ENCODE measurements around the gene HEXIM2.
"Not testable (repeated sequence)": the region's sequence is repeated elsewhere in the genome, so short reads cannot be mapped to it uniquely, and the experiment has no call there.

Gene HEXIM2

GRCh38 chr17:45161288-45162024 is at the start of gene HEXIM2:
Gene HEXIM2, plus strand, starts transcription at chr17:45161875. Its CDS starts 919 bp downstream, at chr17:45162794.
- DNase-seq: peak; percentile 100

GRCh38 chr17:45112559-45113423 is 48.9 kb upstream of the HEXIM2 start:
- DNase-seq: no peak

GRCh38 chr17:45113424-45113754 is 48.3 kb upstream of the HEXIM2 start:
- DNase-seq: no peak

- no peak for DNase-seq
Measured at GRCh38 chr17:45114117-45114932, 47.4 kb upstream of the HEXIM2 start.

GRCh38 chr17:45115015-45115625 is 46.6 kb upstream of the HEXIM2 start:
- no peak for DNase-seq

- DNase-seq: peak; percentile 59
Measured at GRCh38 chr17:45115871-45116270, 45.8 kb upstream of the HEXIM2 start.

- no peak for DNase-seq
Measured at GRCh38 chr17:45116434-45117016, 45.1 kb upstream of the HEXIM2 start.

DNA sequence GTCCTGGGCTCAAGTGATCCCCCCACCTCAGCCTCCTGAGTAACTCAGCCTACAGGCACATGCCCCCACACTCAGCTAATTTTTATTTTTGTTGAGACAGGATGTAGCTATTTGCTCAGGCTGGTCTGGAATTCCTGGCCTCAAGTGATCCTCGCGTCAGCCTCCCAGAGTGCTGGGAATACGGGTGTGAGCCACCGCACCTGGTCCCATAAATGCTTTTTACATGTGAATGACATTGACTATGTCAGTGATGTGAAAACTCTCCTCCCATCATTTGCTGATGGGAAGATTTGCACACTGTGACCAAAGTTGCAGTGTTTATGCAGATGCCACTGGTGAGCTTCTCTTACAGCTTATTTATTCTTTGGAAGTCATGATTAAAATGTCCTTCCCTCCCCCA is 44.3 kb upstream of the HEXIM2 start:
- no peak for DNase-seq

- no peak for DNase-seq
Measured at GRCh38 chr17:45117848-45118646, 43.6 kb upstream of the HEXIM2 start.

DNA sequence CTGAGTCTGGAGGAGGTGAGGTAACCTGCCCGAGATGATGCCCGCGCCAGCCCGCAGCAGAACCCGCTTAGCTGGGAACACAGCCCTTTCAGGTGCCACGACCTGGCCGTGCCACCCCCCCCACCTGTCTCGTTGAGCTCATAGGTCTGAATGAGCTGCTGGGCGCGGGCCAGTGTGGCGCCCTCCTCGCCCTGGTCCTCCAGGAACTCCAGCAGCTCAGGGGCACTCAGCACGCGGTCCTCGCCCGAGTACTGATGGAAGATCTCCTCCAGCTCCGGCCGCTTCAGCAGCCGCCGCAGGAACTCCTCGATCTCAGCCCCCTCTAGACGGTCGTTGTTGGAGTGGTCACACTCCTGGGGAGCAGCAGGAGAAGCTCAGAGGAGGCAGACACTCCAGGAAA is 43.0 kb upstream of the HEXIM2 start:
- DNase-seq: no peak

- DNase-seq: no peak
Measured at GRCh38 chr17:45119964-45120363, 41.7 kb upstream of the HEXIM2 start.

DNA sequence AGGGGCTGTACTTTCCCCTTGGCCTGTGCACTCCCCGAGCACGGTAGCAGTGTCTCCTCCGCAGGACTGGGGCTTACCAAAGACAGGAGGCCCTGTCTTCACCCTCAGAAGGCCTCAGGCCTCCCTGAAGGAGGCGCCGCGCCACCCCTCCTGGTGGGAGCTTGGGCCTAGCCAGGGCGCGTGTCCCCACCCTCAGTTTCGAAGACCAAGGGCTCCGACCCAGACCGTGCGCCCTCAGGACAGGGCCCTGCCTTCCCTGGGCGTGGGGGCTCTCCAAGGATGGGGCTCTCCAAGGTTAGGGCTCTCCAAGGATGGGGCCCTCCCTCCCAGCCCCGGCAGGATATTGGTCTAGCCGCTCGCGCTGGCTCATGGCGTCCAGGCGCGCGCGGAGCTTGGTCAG is 41.1 kb upstream of the HEXIM2 start:
- DNase-seq: no peak

DNA sequence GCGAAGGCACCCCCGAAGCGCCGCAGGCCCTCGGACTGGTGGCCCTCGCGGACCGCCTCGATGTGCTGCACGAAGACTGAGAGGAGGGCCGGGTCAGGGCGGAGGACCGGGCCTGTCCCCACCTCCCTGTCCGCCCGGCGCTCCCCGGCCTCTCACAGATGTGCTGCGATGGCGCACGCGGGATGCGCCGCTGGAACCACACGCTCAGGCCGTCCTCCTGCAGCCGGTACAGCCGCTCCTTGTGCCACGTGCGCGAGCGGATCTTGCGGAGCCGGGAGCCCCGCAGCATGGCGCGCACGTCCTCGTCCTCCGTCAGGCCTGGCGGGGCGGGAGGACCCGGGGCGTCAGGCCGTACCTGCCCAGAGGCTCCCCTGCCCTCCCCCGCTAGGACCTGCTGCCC is 40.6 kb upstream of the HEXIM2 start:
- DNase-seq: no peak

- DNase-seq: no peak
Measured at GRCh38 chr17:45123076-45123770, 38.5 kb upstream of the HEXIM2 start.

DNA sequence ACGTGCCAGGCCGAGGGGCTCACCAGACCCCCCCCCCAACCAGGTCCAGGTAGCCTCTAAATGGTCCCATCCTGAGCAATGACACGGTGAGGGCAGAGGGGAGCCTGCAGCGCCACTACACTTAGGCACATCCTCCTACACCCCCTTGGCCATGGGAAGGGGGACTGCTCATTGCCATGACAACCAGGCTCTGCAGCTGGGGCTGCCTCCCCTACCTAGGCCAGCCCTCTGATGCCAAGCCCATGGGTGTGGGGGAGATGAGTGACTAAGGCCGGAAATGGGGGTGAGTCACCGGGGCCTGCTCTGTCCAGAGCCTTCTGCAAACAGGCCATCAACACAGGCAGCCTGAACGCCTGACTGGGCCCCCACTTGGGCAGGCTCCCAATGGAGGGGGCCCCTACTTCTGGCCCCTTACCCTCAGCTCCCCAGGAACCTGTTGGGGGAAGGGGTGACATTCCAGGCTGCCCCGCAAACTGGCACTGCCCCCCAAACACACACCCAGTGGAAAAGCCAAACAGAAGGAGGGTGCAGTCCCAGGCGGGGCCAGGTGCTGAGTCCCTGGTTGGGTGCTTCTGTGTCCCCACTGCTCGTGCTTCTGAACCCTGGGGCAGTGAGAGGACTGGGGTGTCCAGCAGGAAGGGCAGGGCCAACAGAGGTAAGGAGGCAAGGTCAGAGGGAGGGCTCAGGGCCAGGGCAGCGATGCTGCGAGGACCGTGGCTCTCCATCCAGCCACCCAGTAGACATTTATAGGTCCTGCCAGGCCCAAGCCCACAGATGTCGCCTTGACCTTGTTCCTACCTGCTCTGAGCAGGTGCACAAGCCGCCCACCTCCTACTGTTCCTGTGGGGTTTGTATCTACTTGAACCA is 37.5 kb upstream of the HEXIM2 start:
- peak; percentile 91 for DNase-seq

GRCh38 chr17:45124797-45125122 is 36.9 kb upstream of the HEXIM2 start:
- not testable (repeated sequence) for DNase-seq

DNA sequence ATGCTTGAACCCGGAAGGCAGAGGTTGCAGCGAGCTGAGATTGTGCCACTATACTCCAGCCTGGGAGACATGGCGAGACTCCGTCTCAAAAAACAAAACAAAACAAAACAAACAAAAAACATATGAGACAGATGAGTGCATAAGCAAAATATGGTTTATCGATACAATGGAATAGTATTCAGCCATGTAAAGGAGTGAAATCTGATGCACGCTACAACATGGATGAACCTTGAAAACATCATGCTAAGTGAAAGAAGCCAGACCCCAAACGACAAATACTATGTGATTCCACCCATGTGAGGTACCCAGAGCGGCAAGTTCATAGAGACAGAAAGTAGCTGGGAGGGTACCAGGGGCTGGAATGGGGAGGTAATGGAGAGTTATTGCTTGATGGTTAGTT is 36.2 kb upstream of the HEXIM2 start:
- DNase-seq: no peak

DNA sequence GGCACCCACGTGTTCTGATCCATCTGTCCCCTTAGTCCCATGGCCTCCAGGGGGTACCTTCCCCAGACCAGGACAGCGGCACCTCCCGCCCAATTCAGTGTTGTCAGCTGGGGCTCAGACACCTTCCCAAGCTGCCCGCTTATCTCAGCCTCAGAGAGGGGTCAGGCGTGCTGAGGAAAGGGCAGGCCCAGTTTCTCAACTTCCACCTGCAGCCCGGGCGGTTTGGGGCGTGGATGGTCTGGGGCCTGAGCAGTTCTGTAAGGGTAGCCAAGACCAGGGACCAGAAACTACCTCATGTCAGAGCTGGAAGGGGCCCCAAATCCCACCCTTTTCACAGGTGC is 34.5 kb upstream of the HEXIM2 start:
- no peak for DNase-seq

DNA sequence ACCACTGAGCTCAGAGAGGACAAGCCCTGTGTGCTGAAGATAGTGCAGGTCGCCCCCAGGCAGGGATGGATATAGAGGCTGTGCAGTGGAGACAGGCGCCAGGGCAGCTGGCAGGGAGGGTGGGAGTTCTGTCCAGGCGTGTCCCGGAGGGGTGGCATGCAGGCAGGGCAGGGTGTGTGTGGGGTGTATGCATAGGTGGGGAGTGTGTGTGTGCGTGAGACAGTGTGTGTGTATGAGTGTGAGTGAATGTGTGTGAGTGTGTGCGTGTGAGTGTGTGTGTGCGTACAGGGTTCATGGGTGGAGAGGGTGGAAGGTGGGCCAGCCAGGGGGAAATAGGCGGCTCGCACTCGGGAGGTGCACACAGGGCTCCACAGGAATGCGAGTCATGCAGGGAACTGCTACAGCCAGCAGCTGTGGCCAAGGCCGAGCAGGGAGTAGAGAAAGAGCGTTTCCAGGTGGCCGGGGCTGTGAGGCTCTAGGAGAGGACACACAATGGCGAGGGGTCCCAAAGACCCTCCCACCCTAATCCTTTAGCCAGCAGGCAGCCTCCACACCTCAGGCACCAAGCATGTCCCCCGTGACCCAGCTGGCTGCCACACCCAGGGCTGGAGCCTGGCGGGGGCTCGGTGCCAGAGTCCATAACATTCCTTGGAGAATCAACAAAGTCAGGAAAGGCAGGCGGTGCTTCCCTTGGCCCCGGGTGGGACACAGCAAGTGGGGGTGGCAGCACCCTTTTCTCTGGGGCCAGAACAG is 34.0 kb upstream of the HEXIM2 start:
- DNase-seq: peak; percentile 33

DNA sequence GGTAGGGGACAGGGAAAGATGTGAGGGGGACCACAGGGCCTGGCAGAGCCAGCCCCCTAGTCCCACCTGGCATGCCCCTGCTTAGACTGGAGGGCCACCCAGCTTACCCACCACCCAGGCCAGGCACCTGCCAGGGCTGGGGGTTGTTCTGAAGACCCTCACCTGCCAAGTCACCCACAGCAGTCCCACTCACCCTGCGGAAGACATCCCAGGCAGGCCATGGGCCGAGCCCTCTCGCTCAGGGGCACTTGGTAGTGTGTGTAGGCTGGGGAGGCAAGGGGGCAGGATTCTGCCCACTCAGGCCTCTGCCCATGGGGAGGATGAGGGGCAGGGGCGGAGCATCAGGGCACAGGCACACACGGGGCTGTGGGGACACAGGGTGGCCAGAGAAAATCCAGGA is 33.3 kb upstream of the HEXIM2 start:
- DNase-seq: no peak

All from fibroblast of skin of right biceps (primary cell).